Stimulated activated CD4-positive, alpha-beta T cell treated with anti-CD3 and anti-CD28 coated beads, Interleukin-12 subunit alpha, Interleukin-12 subunit beta, amount 100 ng/mL, for 24 hours (primary cell): ENCODE data around the gene SF3A1.

Experiments used
- DNase-seq, 2 experiments: peaks; one replicate each; pipeline ENCODE4 v3.0.0-alpha.2; 2020; ENCODE audit warnings: low read depth in 2 of 2

The SF3A1 gene

DNA sequence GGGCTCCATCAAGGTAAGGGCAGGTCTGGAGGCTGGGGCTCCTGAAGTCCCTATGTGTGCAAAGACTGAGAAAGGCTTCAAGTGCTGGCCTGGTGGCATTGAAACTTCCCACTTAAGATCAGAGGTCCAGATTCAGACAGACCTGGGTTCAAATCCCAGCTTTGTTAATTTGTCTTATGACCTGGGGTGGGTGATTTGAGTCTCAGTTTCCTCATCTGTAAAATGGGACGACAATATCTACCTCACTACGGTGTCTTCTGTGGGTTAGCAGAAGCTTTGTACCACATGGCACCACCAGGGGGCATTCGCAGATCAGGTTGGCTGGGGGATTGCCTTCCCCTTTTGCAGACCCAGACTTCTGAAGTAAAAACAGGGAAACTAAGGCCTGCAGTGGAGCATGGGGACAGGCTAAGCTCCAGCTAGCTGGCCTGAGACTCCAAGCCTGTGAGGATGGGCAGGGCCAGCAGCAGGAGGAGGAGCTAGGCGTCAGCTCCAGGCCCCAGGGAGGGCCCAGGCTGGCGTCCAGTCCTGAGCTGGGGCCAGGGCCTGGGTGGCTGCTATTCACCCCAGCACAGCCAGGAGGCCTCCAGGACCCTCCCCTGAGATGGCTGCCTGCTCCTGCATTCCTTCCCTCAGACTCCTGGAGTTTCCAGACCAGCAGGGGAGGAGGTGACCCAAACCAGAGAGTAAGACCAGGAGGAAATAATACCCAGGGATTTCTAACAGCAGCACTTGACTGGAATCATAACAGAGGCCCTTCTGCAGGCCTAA lies 68.9 kb downstream of the SF3A1 start:
- peak; percentile 67 to 89 for DNase-seq

DNA sequence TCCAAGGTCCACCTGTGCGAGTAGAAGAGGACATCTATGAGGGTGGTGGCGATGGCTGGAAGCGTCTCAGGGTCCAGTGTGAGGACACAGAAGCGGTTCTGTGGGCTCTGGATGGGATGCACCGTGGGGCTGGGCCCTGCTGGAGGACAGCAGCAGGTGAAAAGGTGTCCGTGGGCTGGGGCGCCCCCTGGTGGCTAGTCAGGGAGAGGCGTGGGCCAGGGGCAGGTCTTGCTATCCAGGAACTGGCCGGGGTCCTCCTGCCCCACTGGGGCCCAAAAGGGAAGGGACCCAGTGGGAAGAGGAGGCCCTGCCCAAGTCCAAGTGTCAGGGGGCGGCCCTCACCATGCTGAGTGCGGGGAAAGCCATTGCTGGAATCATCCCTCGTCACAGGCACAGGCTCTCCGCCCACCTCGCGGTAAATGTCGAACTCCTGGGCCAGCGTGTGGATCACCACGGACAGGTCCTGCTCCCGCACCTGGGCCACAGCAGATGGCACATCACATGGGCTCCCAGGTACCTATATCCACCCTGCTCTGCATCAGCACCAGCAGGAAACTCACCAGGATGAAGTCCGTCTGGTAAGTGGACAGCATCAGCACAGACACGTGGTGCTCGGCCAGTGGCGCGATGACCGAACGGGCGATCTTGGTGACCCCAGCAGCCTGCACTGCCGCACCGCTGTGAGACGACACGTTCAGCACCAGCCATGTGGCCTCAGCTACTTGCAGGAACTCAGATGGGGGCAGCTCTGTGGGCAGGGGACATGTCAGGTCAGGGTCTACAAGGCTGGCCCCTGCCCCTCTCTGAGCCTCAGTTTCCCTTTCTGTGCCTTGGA lies 69.7 kb downstream of the SF3A1 start:
- DNase-seq = peak; percentile 77 to 89

DNA sequence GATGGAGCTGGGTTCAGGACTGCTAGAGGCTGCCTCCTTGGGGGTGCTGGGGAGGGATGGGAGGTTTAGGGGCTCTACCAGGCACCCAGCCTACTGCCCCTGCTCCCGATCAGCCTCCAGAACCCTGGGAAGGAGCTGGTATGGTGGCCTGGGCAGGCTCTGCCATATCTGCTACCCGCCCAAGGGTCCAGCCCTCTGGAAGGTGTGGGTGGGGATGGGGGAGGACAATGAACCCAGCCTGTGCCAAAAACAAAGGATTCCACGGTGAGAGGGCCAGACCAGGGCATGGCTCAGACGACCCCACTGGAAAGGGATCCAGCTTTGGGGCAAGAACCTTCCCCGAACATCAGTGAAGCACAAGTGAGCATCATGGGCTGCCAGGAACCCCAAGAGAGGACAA lies 70.4 kb downstream of the SF3A1 start:
- no peak for DNase-seq

DNA sequence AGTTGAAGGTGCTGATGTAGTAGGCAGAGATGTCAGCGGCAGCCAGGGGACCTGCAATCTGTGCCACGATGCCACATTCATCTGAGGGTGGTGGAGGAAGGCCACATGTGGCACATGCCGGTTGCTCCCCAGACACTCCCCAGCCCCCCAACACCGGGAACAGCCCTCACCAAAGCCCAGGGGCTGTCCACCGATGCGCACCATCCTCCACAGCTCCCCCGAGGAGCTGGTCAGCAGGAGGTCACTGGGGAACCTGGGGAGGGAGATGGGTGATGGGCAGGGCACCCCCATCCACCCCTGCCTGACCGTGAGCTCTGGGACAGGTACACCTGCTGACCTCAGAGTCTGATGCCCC lies 70.9 kb downstream of the SF3A1 start:
- DNase-seq = no peak

DNA sequence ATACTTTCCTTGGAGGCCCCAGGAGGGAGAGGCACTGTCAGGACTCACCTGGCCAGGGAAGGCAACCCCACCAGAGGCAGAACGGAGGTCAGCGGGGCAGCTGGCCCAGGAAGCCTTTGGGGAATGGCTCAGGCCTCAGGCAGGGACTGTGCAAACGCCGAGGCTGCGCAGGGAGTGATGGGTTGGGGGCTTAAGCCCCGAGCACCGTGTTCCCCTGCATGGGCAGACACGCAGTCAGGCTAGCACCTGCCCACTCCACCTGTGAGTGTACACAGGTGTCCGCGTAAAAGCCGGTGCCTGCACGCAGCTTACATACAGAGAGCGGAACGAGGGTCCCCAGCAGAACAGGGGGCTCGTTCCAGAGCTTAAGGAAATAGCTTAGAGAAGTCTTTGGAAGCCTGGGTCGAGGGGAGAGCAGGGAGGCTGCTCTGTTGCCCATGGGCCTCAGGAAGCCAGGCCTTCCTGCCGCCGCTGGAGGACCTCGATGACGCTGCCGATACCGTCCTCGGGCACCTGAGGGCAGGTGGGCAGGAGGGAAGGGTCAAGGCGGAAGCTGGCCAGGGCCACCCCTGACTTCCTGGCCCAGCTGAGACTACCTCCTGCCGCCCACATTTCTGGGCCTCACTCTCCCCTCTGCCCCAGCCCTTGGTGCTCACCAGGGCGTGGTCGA lies 71.4 kb downstream of the SF3A1 start:
- DNase-seq = no peak

DNA sequence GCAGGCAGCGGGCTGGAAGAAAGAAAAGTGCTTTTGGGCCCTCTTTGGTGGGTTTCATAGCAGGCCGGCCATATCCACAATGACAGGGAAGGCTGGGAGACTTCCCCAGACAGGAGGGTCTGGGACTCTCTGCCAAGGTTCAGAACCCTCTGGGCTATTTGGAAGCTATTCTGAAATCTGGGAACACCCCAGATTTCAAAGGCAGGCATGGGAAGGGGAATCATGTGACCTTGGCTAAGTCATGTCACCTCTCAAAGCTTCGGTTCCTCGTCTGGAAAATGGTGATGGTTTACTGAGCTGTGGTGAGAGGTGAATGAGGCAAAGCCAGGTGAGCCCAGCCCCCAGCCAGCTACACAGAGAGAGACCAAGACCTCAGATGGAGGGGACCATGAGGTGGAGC lies 72.0 kb downstream of the SF3A1 start:
- no peak for DNase-seq

DNA sequence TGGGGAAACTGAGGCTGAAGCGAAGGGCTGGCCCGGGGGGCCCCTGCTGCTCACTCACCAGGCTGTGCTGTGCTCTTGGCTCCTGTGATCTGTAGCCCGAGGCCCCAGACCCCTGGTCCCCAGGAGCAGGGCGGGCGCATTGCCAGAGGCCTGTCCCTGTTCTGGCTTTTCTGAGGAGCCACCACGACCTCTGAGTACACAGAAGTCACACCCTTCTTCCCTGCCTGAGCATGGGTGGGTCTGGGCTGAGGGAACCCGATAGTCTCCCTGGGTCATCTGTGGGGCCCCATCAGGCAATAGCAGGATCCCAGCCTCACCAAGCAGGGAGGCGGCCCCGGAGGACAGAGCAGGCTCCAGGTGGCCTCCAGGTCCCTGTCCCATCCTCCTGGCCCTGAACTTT lies 72.5 kb downstream of the SF3A1 start:
- no peak for DNase-seq

DNA sequence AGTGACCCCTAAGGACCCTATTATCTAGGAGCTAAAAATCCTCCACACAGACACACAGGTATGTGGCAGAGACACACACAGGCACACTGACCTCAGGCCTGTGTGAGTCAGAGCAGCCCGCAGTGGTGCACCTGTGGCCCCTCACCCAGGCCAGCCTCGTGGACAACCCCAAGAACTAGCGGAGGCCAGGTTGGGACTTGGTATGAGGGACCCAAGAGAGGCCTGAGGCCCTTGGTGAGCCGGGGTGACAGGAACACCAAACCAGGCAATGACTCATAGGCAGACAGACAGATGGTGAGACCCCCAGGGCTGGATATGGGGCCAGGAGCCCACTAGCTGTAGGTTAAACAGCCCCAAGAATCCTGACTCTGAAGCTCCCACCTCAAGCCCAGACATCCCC lies 73.4 kb downstream of the SF3A1 start:
- no peak for DNase-seq

DNA sequence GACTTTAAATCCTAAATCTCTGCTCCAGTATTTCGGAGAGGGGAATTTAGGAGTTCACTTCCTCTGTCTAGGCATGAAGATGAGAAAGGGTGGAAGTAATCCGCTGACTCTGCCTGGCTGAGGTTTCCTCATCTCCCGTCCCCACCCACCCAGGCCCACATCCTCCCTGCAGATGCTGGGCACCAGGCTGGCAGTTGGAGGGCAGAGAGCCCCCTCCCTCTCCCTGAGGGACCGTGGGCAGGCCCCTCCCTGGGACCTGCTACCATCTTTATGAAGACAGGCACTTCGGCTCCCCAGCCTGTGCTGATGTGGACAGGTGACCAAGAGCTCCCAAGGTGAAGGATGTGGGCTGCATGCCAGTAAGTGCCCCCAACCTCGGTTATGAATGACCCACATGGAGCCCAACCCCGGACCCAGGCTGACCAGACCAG lies 74.1 kb downstream of the SF3A1 start:
- no peak for DNase-seq
